Body of pancreas (tissue), 4 donors: ENCODE measurements around the gene DCBLD1.

Experiments used
- POLR2A ChIP-seq, 3 donors: fragments of 450-650 bp; IDR thresholded peaks; one replicate each; pipeline ENCODE4 v1.6.1; 2016; ENCODE audit warnings: antibody characterized with exemption in 3 of 3, mild to moderate bottlenecking in 2 of 3
- TF ChIP-seq, protein P1 (sequence below), 7 experiments: fragments of 450-650 bp in 4 of 7; fragments of 200-600 bp in 3 of 7; sonication (generic) in 3 of 7; IDR thresholded peaks; one replicate each; pipeline ENCODE4 v1.5.1; 2016 to 2019; ENCODE audit warnings: antibody characterized with exemption in 7 of 7

DNA sequence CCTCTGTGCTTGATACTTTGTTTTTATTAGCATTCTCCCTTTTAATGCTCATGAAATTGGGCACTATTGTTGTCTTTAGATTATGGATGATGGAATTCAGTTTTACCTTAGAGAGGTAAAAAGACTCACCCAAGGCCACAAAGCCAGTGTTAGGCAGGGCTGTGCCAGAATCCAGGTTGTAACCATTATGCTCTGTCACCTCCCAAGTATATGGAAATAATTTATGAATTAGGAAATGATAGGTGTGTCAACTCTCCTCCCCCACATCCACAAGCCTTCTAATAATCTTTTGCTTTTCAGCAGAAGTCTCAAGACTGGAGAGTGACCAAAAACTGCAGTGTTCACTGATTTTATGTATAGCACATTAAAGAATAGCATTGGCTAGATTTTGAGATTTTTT, 13.0 kb downstream of the DCBLD1 start:
- TF ChIP-seq POLR2A (IDR thresholded peaks at IDR 0.05) = no peak
- TF ChIP-seq, protein P1, sequence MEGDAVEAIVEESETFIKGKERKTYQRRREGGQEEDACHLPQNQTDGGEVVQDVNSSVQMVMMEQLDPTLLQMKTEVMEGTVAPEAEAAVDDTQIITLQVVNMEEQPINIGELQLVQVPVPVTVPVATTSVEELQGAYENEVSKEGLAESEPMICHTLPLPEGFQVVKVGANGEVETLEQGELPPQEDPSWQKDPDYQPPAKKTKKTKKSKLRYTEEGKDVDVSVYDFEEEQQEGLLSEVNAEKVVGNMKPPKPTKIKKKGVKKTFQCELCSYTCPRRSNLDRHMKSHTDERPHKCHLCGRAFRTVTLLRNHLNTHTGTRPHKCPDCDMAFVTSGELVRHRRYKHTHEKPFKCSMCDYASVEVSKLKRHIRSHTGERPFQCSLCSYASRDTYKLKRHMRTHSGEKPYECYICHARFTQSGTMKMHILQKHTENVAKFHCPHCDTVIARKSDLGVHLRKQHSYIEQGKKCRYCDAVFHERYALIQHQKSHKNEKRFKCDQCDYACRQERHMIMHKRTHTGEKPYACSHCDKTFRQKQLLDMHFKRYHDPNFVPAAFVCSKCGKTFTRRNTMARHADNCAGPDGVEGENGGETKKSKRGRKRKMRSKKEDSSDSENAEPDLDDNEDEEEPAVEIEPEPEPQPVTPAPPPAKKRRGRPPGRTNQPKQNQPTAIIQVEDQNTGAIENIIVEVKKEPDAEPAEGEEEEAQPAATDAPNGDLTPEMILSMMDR (IDR thresholded peaks at IDR 0.05) = no peak
